Peyer's patch (tissue), 4 donors: ENCODE measurements around the gene CRKL. TPM values are rescaled to one million over a fixed set of nuclear protein-coding genes. Genes with fewer than 3 reads are reported as not detected.

Source experiments
- DNase-seq, 3 donors: peaks; one replicate each; pipeline ENCODE4 v3.0.0-alpha.2; 2017 to 2019
- H3K27ac ChIP-seq, 4 donors: fragments of 200-600 bp; sonication (generic); one replicate each; pipeline ENCODE4 v1.5.1; 2016 to 2019
- H3K27me3 ChIP-seq, 2 donors: fragments of 200-600 bp; sonication (generic); one replicate each; pipeline ENCODE4 v1.5.1; 2019
- H3K36me3 ChIP-seq, 3 donors: fragments of 200-600 bp; sonication (generic); one replicate each; pipeline ENCODE4 v1.5.1; 2016 to 2019
- H3K4me1 ChIP-seq, 4 donors: fragments of 200-600 bp; sonication (generic); one replicate each; pipeline ENCODE4 v1.5.1; 2016 to 2019
- H3K4me3 ChIP-seq, 4 donors: fragments of 200-600 bp; sonication (generic); 1 replicate in 3 of 4; 2 replicates in 1 of 4; pipeline ENCODE4 v1.5.1; 2016 to 2019; ENCODE audit warnings: mild to moderate bottlenecking in 1 of 4
- H3K9me3 ChIP-seq, 4 donors: fragments of 200-600 bp; sonication (generic); one replicate each; pipeline ENCODE4 v1.5.1; 2016 to 2019; ENCODE audit warnings: mild to moderate bottlenecking in 1 of 4
- CTCF ChIP-seq, 6 experiments: fragments of 450-650 bp in 4 of 6; fragments of 200-600 bp in 2 of 6; sonication (generic) in 1 of 6; IDR thresholded peaks; one replicate each; pipeline ENCODE4 v1.5.1; 2017 to 2019; ENCODE audit warnings: antibody characterized with exemption in 6 of 6, mild to moderate bottlenecking in 3 of 6, moderate library complexity in 1 of 6
- POLR2A ChIP-seq, 2 donors: fragments of 450-650 bp; IDR thresholded peaks; one replicate each; pipeline ENCODE4 v1.5.1; 2017; ENCODE audit warnings: antibody characterized with exemption in 2 of 2, mild to moderate bottlenecking in 2 of 2, moderate library complexity in 2 of 2
- total RNA-seq, 4 donors: library from RNA; depleted of rRNA; stranded (reverse); fragments of >200 nt; gene quantifications; one replicate each; pipeline ENCODE4 v1.1.0, GENCODE V29; 2016

CRKL gene
- 10 to 100 TPM; 39.6 to 58.8 (median 58.2) TPM for total RNA-seq

GRCh38 chr22:20916916-20917810 lies at the start of gene CRKL:
Gene CRKL (plus strand): TSS chr22:20917407. CDS start chr22:20917935, 528 bp downstream.
- H3K4me3 ChIP-seq = peak within 1 kb of the TSS; percentile 72 to 97 (median 94)
- peak; percentile 92 to 98 (median 98) for DNase-seq
- H3K27me3 ChIP-seq = no peaks in the 10 kb centered on the region
- peak within 1 kb of the TSS; percentile 89 to 99 (median 94) for H3K27ac ChIP-seq
- peak; percentile 87 to 97 (median 94) for TF ChIP-seq CTCF (IDR thresholded peaks at IDR 0.05)
- TF ChIP-seq POLR2A (IDR thresholded peaks at IDR 0.05) = peak; percentile 85 to 95
- H3K36me3 ChIP-seq = no peaks in the 10 kb centered on the region
- H3K4me1 ChIP-seq = peaks cover 0 to 28% (median 0%) of the 10 kb centered on the region in 4 donors
- H3K9me3 ChIP-seq = no peaks in the 10 kb centered on the region

- TF ChIP-seq CTCF (IDR thresholded peaks at IDR 0.05) (no peak), POLR2A (IDR thresholded peaks at IDR 0.05) (no peak)
- peak overlapping the region in 3 of 4 donors; percentile 43 to 78 (median 58) for H3K27ac ChIP-seq
- no peaks in the 10 kb centered on the region for H3K27me3 ChIP-seq
- no peaks in the 10 kb centered on the region for H3K9me3 ChIP-seq
- DNase-seq = no peak
- peaks cover 0 to 26% (median 0%) of the 10 kb centered on the region in 4 donors for H3K4me1 ChIP-seq
- H3K36me3 ChIP-seq = peaks cover 0 to 25% (median 0%) of the 10 kb centered on the region in 3 donors
- H3K4me3 ChIP-seq = no peak overlapping the region
These were observed 48.9 kb upstream of the CRKL start for GRCh38 chr22:20868025-20868962.

- Histone ChIP-seq H3K4me1 (peaks cover 0 to 26% (median 0%) of the 10 kb centered on the region in 4 donors), H3K9me3 (no peaks in the 10 kb centered on the region), H3K27me3 (no peaks in the 10 kb centered on the region), H3K4me3 (no peak overlapping the region), H3K36me3 (peaks cover 0 to 30% (median 0%) of the 10 kb centered on the region in 3 donors), H3K27ac (peak overlapping the region in 1 of 4 donors; percentile 7)
- TF ChIP-seq POLR2A (IDR thresholded peaks at IDR 0.05) (no peak), CTCF (IDR thresholded peaks at IDR 0.05) (no peak)
- DNase-seq = no peak
These were observed 48.0 kb upstream of the CRKL start for GRCh38 chr22:20869234-20869633.

GRCh38 chr22:20873214-20873613 lies 44.0 kb upstream of the CRKL start:
- Histone ChIP-seq H3K9me3 (no peaks in the 10 kb centered on the region), H3K27me3 (no peaks in the 10 kb centered on the region), H3K4me3 (no peak overlapping the region), H3K36me3 (peaks cover 0 to 52% (median 0%) of the 10 kb centered on the region in 3 donors), H3K4me1 (no peaks in the 10 kb centered on the region), H3K27ac (no peak overlapping the region)
- DNase-seq = no peak
- no peak for TF ChIP-seq CTCF (IDR thresholded peaks at IDR 0.05)
- no peak for TF ChIP-seq POLR2A (IDR thresholded peaks at IDR 0.05)

GRCh38 chr22:20875296-20875695 lies 41.9 kb upstream of the CRKL start:
- Histone ChIP-seq H3K36me3 (peaks cover 0 to 52% (median 0%) of the 10 kb centered on the region in 3 donors), H3K9me3 (no peaks in the 10 kb centered on the region), H3K4me3 (no peak overlapping the region), H3K27me3 (no peaks in the 10 kb centered on the region), H3K4me1 (no peaks in the 10 kb centered on the region), H3K27ac (no peak overlapping the region)
- TF ChIP-seq POLR2A (IDR thresholded peaks at IDR 0.05) (no peak), CTCF (IDR thresholded peaks at IDR 0.05) (no peak)
- no peak for DNase-seq
